K562 (cell line): ENCODE results near the gene SLC25A1.

ENCODE experiments used
- CTCF ChIP-seq, 3 experiments: IDR thresholded peaks in 2 of 3; conservative IDR thresholded peaks in 1 of 3; 2 replicates each; pipeline ENCODE4 v1.5.1; 2011 to 2012; ENCODE audit warnings: low read length in 3 of 3, mild to moderate bottlenecking in 3 of 3, control low read depth in 2 of 3, improper control_type of control experiment in 1 of 3, inconsistent platforms in 1 of 3, low read depth in 1 of 3, mixed read lengths in 1 of 3, moderate library complexity in 1 of 3; ENCODE audit not compliant: insufficient read depth in 2 of 3
- EZH2 ChIP-seq: IDR thresholded peaks from 2 replicates; pipeline ENCODE4 v1.6.1; 2012; ENCODE audit warnings: low read depth, mild to moderate bottlenecking, inconsistent platforms, low read length, borderline replicate concordance
- MAX ChIP-seq: sonication (generic); formaldehyde crosslinking; IDR thresholded peaks from 2 replicates; pipeline ENCODE4 v1.9.0; 2022; ENCODE audit warnings: mild to moderate bottlenecking, missing genetic modification reagents
- RREB1 ChIP-seq: fragments of 250-450 bp; sonication (Bioruptor Pico); IDR thresholded peaks from 2 replicates; pipeline ENCODE4 v1.4.0; 2020
- TEAD1 ChIP-seq, 2 experiments: fragments of 450-650 bp in 1 of 2; sonication (generic) in 1 of 2; formaldehyde crosslinking; IDR thresholded peaks; 2 replicates each; pipeline versions ENCODE4 v1.4.0 to v1.8.0; 2020 to 2022; ENCODE audit warnings: mild to moderate bottlenecking in 2 of 2, missing genetic modification reagents in 1 of 2

- no peak for TF ChIP-seq TEAD1 (CRISPR knock-in tag; IDR thresholded peaks at IDR 0.05)
- TF ChIP-seq MAX (CRISPR knock-in tag): 0 out of 2 replicates have a peak, but pooled peaks have one; percentile 51
- no peak for TF ChIP-seq EZH2
- no peak for TF ChIP-seq RREB1 (CRISPR knock-in tag)
- TF ChIP-seq CTCF (IDR thresholded peaks at IDR 0.05 in 2 of 3, conservative IDR thresholded peaks at IDR 0.05 in 1 of 3; ENCODE audit: insufficient read depth in 2 of 3, low read depth in 1 of 3, low read length in 3 of 3): no peak
These were observed 31.7 kb upstream of the SLC25A1 start for GRCh38 chr22:19210188-19210587.
